HG02973 (cell line): ENCODE measurements around the gene THBS2.
"Not testable (repeated sequence)": the region's sequence is repeated elsewhere in the genome, so short reads cannot be mapped to it uniquely, and the experiment has no call there.

ENCODE experiments used
- ATAC-seq: cut with Tn5 transposase; IDR thresholded peaks from one replicate; pipeline ENCODE4 v1.9.1; 2021; ENCODE audit warnings: moderate library complexity; ENCODE audit not compliant: unreplicated experiment

The THBS2 gene

DNA sequence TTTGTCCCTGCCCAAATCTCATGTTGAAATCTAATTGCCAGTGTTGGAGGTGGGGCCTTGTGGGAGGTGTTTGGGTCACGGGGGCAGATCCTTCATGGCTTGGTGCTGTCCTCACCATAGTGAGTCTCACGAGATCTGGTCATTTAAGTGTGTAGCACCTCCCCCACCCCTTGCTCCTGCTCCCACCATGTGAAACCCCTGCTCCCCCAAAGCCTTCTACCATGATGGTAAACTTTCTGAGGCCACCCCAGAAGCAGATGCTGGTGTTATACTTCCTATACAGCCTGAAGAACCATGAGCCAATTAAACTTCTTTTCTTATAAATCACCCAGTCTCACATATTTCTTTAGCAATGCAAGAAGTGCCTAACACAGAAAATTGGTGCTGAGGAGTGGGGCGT, 19.9 kb upstream of the THBS2 start:
- ATAC-seq, result no peak

DNA sequence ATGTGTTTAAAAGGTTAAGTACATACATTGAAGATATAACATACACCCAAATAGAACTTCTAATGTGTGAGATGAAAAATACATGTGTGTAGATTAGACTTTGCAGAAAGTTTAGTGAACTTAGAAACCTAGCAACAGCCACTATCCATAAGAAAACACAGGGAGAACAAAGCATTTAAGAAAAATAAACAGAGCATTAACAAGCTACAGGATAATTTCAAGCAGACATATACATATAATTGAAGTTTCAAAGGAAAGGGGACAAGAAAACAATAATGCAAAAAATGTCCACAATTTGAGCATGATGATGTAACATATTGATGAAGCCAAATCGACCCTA, 18.2 kb upstream of the THBS2 start:
- no peak for ATAC-seq

DNA sequence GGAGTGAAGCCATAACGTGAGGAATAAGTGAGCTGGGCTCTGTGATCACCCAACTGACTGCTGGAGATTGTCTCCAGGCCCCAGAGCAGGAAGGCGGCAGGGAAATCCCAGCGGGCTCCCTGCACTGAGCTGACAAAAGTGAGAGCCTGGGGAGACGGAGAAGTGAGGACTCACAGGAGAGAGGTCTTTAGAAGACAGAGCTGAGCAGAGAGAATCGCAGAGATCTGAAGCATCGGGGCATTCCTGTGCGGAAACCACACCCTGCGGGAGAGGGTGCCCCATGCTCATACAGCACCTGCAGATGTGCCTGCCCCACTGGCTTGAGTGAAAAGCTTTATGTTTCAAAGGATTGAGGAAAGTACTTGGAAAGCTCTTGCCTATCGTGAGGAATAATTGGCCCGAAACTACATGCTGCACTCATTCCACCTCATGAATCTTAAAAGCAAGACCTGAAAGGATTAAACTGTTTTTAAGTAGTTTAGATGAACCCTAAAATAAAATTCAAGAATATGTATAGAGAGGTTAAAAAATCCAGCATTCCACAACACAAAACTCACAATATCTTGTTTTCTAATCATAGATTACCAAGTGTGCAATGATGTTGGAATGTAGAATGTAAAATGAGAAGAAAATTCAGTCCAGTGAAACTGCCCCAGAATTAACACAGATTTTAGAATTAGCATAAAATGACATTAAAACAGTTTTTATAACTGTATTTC, 17.7 kb upstream of the THBS2 start:
- ATAC-seq, result no peak

DNA sequence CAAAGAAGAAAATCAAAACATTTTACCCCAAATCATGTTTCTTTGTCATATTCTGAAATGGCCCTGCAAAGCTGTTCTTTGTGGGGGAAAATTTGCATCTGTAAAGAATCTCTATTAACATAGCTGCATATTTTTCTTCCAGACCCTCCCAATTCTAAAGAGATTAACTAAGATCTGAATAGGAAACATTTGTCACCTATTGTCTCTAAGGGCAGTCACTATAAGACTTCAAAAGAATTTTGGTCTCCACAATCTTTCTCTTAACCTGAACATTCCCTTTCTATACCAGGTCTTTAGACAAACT, 16.4 kb upstream of the THBS2 start:
- not testable (repeated sequence) for ATAC-seq

DNA sequence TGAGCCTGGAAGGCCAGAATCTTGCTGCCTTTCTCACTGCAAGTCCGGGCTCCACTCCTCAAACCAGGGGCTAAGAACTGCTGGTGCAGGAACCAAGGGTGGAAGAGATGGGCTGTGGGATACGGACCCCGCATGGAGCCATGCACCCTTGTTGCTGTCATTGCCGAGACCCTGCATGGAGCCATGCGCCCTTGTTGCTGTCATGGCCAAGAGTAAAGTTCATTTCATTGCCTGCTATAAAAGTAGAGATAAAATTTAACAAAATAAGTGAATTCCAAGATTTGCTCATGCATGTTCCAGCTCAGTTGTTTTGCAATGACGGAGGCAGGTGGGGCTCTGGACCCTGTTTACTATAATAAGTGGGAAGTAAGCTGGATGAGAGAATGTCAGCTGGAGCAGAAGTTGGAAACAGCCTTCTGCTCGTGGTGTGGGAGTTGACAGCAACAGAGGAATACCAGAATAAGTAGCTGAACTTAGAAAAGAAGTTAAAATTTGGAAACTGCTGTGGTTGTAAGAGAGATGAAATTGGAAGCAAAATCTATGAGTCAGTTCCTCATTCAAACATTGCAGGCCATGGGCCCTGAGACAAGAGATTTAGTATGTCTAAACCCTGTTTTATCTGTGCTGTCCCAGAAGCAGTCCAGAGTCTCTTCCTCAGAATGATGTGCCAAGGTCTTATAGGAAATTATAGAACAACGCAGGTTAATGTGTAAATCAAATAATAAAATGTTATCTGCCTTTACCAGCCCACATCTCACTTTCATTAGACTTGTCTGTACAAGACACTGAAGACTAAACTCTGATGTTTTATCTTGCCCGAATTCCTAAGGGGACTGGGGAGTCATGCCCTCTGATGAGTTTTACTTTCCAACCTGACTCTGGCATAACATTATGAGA, 15.8 kb upstream of the THBS2 start:
- no peak for ATAC-seq

DNA sequence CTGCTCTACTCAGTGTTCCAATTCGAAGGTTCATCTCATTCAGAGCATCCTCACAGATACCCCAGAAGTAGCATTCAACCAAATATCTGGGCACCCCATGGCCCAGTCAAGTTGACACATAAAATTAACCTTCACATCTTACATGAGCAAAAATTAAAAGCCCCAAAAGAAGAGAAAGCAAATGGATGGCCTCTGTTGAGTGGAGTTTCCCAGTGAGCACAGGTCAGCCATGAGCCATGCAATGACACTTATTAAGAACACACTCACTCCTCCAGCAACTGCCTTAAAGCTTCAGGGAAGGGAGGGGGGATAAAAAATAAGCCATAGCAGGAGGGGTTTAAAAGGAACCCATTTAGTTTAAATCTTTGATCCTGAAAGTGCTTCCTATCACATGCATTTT, 14.6 kb upstream of the THBS2 start:
- ATAC-seq, result no peak

DNA sequence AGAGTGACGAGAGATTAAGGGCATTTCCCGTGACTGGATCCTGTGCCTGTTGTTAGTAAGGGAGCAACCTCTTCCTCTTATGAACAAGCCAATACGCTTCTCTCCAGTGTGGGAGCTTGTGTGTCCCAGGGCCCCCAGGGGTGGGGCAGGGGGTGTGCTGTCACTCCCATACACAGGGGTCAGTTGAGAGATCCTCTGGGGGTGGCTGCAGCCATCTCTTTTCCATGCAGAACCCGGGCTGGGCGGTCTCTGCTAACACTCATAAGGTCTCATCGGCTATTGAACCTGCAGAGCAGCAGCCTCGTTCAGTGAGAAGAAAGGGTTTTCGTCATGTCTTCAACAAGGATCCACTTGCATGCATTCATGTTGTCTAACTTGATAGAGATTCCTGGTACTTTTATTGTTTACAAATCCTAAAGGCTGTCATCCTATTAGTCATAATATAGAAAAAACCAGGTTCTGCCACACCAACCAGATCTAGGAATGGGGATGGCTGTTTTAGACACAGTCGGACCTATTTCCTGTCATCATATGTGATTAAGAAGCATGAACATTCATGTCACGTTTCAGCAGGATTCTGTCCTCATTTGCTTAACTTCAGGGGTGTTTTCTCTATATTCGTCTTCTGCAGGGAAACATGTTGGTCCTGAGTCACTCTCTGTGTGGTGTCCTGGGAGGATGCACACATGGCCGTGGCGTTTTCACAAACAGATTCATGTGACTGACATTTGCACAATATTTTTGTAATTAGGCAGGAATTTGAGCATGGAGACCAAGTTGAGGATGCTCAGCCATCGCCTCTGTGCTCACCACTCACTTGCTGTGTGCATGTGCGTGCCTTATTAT, 13.3 kb upstream of the THBS2 start:
- no peak for ATAC-seq

DNA sequence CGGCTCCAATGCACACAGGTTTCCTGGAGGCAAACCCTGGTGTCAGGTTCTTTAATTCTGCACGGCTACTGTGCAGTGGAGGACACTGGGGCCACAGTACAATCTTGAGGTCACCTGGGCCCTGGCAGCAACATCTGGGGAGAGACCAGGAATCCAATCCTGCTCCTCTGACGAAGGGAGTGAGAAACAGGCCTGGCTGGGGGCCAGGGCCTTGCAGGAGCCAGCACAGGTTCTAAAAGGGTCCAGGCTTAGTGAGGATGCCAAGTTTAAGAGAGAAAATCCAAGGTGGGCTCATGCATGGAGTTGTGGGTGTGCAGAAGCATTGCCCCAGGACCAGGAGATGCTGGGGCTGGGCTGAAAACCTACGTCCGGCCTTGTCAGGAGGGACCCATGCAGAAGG, 12.6 kb upstream of the THBS2 start:
- ATAC-seq, result no peak

DNA sequence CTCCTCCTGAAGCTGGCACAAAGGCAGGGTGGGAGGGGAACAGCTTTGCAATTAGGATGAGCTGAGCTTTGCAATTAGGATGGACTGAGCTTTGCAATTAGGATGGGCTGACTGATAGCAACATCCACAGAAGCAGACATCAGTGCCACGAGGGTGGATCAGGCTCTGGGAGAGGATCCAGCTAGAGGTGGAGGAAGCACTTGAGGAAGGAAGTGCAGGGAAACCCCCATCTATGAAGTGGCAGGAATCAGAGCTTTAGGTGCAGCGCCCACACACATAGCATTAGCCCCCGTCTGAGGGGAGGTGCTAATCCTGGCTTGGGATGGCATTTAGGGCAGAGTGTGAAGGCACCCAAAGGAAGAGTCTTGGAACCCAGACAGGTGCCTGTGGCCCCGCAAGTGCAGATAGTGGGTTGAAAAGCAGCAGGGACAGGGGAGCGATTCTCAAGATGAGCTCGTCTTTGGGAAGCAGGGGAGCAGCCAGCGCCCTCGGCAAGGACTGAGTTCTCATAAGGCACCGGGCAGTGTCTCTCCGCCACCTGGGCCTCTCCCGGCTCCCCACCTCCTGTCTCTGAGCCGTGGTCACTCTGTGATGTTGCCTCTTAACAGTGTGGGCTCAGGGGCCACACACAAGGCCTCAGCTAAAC, 12.0 kb upstream of the THBS2 start:
- no peak for ATAC-seq

DNA sequence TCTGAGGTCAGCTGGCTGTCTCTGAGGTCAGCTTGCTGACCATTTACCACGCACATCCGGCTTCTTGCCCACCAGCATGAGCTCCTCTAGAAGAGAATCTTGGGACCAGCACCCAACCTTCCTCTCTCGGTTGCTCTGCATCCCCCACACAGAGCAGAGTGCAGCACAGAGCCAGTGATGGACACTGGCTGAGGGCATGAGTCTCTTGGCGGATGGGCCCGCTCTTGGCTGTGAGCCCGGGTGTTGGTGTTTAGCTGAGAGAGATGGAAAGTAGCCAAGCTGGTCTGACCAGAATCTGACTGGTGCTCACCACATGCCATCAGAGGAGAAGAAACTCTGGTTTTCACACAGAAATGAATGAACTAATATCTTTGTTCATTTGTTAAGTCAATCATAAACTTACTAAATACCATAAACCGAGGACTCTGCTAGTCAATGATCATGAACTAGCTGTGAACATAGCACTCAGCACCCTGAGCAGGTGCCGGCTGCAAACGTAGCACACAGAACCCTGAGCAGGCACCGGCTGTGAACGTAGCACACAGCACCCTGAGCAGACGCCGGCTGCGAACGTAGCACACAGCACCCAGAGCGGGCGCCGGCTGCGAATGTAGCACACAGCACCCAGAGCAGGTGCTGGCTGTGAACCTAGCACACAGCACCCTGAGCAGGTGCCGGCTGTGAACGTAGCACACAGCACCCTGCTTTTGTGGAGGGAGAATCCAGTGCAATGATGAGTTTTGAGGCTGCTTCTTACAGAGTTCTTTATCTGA, 10.4 kb upstream of the THBS2 start:
- ATAC-seq, result no peak

DNA sequence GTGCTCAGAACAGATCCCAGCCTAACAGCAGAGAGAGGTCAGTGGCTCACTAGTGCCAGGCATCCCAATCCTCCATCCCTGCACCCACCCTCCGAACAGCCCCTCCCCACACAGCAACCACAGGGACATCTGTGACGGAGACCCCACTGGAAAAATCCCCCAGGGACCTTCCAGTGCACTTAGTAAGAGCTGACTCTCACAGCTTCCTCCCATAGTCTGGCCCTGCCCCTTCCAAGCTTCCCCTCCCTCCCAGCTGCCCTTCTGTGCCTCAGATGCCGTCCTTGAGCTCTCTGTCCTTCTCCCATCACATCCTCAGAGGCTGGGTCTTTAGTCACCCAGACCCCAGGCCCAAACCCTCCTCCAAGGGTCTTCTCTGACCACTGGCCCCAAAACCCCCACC, 9.7 kb upstream of the THBS2 start:
- no peak for ATAC-seq

DNA sequence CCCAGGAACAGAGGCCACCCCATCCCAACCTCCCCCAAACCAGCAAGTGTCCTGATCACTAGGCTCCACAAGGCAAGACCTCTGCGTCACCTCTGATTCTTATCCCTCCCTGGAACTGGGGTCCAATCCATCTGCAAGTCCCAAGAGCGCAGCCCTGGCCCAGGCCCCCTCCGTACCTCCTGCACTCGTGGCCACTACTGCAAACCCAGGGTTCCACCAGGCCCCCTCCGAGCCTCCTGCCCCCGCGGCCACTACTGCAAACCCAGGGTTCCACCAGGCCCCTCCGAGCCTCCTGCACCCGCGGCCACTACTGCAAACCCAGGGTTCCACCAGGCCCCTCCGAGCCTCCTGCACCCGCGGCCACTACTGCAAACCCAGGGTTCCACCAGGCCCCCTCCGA, 9.0 kb upstream of the THBS2 start:
- ATAC-seq, result not testable (repeated sequence)

DNA sequence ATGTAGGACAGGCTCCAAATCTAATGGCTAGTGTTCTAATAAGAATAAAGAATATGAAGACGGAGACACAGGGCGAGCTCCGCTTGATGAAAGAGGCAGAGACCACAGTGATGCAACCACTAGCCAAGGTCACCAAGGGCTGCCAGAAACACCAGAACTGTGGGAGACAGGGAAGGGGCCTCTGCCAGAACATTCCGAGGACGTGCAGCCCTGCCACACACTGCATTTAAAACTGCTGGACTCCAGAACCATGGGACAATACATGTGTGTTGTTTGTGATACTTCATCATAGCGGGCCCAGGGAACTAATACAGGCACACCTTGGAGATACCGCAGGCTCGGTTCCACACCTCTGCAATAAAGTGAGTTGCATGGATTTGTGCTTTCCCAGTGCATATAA, 2.9 kb upstream of the THBS2 start:
- no peak for ATAC-seq

DNA sequence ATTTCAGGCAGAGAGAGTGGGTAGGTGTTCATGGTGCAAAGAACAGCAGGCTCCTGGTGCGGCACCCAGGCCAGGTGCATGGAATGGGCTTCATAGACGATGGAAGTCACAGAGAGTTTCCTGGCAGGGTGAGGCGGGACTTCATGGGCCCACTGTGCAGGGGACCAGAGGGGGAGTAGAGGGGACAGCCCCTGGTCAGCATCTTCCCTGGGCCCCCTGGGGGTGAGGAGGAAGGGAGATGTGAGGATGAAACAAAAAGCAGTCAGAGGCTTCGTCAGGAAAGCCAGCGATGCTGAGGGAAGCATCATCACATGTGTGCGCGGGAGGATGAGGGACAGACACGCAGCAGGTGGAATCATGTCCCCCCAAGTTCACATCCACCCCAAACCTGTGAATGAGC, 2.4 kb upstream of the THBS2 start:
- ATAC-seq, result no peak

DNA sequence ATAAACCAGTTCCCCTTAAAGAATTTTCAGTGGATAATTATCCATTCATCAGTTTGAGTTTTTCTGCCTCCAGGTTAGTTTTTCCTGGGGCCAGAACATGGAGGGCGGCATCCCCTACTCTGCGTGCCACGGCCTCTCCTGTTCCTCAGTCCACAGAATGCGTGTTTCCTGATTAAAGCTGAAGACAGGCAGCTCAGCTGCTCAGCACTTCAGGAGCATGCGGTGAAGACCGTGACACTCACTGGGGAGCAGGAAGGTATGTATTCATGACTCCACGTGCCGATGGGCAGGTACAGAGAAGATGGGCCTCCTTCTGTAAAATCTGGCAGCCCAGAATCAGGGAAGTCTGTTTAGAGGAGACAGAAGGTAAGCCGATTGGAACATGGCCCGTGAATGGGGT, 2.0 kb upstream of the THBS2 start:
- no peak for ATAC-seq

DNA sequence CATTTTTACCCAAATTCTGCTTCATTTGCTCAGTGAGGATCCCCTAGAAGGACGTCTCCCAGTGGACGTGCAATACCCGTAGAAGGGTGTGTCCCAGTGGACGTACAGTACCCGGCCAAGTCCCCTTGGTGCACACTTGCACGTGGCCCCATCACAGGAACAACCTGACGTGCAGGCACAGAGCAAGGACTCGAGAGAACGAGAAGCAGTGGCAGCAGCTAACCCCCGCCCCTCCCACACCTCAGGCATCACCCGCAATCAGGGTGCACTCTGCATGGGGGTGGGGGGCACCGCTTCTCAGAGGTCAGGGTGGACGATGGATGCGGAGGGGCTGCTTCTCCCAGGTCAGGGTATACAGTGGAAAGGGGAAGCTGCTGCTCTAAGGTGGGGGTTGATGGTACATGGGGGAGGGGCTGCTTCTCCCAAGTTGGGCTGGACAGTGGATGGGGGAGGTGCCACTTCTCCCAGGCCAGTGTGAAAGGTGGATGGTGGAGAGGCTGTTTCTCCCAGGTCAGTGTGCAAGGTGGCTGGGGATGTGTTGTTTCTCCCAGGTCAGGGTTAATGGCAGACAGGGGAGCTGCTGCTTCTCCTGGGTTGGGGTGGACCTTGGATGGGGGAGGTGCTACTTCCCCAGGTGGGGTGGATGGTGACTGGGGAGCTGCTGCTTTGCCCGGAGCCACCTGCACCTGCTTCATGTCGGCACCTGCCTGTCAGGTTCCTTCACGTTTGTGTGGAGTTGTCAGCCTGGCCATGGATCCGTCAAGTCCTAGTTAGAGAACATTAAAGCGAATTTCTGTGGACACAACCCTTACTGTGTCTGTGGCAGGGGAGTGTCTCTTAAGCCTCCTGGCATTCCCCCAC, 1.0 kb upstream of the THBS2 start:
- ATAC-seq, result no peak

DNA sequence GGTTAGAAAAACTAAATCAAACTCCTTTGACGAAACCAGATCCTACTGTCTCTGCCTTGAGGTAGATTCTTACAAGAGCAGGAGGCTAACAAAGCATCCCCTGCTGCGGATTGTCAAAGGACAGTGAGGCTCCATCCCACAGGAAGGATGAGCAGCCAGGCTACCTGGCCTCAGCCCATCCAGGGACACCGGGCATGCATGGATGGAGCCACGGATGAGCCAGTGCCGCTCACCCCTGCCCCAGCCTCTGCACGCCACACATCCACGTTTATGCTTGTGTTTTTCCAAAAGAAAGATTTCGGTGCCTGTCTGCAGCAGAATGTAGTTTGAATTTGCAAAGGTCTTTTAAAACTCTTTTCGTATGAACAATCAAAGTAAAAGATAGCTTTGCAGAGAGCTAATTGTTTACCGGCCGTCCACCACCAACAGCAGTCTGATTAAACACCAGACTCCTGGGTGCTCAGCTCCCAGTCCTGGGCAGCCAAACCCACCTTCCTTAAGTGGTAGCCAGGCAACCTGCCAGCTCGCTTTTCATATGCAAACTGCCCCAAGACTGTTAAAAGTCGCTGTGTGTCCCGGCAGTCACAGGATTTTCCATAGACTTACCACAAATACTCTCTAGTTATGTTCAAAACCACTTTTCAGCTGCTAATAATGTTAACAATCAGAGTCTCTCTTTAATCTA, 999 bp downstream of the THBS2 start:
- ATAC-seq, result no peak

DNA sequence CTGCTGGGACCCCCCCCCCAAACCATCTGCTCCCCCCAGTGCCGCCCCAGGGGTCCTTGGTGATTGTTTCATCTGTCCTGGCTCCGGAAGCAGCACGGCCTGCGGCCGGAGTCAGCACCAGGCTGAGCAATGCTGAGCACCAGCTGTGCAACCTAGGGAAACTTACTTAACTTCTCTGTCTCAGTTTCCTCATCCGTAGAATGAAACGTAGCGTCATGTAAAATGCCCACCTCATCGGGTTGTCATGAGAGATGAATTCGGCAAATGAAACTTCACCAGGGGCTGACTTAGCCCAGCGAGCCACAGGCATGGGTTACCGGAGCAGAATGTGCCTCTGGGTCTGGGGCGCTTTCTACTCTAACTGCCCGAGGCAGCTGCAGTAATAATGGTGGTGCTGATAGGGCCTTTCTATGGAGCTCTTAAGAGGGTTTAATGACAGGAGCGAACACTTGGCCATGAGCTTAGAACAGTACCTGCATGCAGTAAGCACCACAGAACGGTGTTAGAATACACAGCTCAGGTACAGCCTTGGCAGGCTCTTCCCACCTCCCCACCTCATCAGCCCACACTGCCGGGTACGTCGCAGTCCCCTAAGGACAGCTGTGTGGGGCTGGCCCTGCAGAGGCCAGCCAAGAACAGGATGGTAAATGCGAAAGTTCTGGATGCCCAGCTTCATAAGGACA, 1.7 kb downstream of the THBS2 start:
- ATAC-seq, result no peak
